Activated CD4-positive, alpha-beta T cell treated with anti-CD3 and anti-CD28 coated beads, Interleukin-2, amount 50 U/mL, for 4 hours (primary cell): Measurements from ENCODE around the gene FSTL4.

Experiments used
- DNase-seq, 2 experiments: peaks; one replicate each; pipeline ENCODE4 v3.0.0-alpha.2; 2020

The FSTL4 gene

GRCh38 chr5:133381041-133381440, 231.3 kb downstream of the FSTL4 start:
- no peak for DNase-seq

DNA sequence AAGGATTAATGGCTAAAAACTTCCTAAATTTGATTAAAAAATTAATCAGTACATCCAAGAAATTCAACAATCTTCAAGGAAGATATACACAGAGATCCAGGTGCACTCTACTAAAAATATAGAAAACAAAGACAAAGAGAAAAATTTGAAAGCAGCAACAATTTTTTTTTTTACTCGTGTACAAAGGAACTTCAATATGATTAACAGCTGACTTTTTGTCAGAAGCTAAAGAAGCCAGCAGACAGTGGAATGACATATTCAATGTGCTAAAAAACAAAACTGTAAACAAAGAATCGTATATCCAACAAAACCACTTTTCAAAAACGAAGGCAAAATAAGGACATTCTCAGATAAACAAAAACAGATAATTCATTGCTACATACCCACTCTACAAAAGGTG, 234.6 kb downstream of the FSTL4 start:
- no peak for DNase-seq

GRCh38 chr5:133376986-133377385, 235.4 kb downstream of the FSTL4 start:
- no peak for DNase-seq

GRCh38 chr5:133373121-133373870, 239.0 kb downstream of the FSTL4 start:
- no peak for DNase-seq

DNA sequence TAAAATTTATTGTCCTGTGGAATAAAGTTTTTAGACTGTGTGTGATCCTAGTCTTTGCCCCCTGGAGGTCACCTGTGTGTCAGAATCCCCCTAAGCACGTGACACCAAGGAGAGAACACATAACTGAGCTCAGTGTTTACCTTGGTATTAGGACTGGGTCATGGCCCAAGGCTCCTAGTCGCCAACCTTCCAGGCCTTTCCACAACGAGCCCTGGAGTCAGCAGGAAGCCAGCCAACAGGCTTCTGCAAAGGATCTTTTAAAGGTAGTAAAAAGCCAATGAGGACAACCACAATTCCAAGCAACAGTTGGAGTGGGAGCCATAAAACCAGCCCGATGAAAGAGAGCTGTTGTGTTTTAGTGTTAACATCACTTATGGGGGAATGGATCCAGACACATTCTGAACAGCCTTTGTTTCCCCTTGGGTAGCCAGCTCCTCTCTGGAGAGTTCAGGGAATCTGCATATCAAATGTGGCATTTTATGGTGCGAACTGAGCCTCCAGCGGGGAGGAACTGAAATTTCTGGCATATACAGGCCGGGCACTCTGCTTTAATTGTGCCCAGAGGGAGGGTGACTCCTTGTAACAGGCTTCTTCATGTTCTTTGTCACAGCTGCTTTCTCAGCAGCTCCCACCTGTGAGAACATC, 239.9 kb downstream of the FSTL4 start:
- DNase-seq = no peak

DNA sequence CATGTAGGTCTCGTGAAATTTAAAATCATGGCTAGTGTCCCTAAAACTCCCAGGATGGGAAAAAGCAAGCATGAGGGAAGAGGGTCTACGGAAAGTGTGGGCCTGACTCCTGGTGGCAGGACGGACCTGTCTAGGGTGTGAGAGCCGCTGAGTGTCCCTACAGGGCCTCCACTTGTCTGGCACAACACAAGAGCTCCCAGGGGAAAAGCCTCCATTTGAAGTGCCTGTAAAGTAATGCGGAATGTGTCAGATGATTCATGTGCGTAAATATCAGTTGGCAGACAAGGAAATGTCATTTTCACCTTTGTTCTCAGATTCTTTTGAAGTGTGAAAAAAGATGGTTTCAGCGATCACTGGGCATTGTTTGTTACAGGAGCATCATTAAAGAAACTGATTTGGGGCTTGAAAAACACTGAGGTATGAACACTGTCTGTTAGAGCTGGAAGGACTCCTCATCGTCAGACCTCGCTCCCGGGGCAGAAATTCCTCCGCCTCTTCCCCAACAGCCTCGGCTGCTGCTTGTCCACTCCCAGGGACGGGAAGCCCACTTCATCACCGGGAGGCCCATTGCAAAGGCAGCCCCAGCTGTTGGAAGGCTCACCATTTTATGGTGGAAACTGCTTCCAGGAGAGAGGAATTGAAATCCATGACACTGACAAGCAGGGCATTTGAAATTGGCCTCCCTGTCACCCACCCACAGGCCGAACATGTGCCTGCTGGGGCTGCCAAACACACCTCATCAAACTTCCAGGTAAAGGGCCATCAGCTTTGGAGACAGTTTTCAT, 240.8 kb downstream of the FSTL4 start:
- no peak for DNase-seq

- no peak for DNase-seq
Observed at GRCh38 chr5:133370904-133371303, 241.4 kb downstream of the FSTL4 start.

- no peak for DNase-seq
Observed at GRCh38 chr5:133370036-133370831, 242.1 kb downstream of the FSTL4 start.

- DNase-seq = no peak
Observed at GRCh38 chr5:133368916-133369783, 243.2 kb downstream of the FSTL4 start.

GRCh38 chr5:133367984-133368383, 244.4 kb downstream of the FSTL4 start:
- DNase-seq = no peak

GRCh38 chr5:133367071-133367786, 245.1 kb downstream of the FSTL4 start:
- DNase-seq = no peak

GRCh38 chr5:133366438-133366837, 245.9 kb downstream of the FSTL4 start:
- no peak for DNase-seq

DNA sequence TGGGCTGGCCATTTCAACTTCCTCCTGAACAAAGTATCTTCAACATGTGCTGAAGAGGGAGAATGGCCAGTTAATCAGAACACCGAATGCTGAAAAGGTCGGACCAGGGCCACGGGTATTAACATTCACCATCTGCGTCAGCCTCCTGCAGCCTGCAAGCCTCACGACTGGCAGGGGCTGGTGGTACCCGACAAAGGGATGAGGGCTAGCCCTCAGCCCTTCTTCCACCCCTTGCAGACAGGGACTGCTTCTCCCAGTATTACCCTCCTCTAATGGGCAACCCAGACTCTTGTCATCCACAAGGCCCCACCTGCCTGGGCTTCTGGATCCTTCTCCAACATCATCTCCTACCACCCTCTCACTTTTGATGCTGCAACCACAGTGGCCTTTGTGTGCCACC, 246.6 kb downstream of the FSTL4 start:
- DNase-seq = no peak

DNA sequence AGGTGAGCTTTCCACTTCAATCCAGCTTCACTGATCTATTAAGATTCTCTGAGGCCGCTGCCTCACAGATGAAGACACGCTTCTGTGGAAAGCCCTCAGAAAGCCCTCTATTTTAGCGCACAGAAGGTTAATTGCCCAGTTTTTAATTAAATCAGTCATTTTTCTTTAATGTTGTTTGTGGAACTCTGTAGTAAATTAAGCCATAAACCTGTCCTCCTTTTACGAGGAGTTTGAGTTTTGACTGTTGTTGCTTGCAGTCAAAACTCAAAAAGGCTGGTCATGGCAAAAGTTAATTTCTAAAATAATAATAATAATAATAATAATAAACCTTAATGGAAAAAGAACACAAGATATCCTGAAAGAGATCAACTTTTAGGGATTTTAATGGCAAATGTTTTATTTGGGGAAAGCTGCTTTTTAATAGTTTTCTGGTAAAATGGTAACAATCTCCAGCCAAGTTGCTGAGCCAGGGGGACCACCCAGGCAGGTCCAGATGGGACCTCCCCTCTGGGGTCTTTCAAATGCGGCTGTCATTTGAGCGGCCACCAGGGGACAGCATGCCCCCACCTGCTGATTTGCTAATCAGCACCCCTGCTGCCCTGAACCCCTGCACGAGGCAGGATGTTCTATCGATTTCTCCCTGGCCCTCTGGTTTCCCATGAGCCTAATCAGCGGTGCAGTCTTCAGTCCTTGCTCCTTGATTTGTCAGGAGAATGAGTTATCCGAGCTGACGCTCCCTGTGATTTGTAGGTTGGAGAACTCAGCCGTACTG, 247.2 kb downstream of the FSTL4 start:
- no peak for DNase-seq

GRCh38 chr5:133363807-133364587, 248.3 kb downstream of the FSTL4 start:
- no peak for DNase-seq

DNA sequence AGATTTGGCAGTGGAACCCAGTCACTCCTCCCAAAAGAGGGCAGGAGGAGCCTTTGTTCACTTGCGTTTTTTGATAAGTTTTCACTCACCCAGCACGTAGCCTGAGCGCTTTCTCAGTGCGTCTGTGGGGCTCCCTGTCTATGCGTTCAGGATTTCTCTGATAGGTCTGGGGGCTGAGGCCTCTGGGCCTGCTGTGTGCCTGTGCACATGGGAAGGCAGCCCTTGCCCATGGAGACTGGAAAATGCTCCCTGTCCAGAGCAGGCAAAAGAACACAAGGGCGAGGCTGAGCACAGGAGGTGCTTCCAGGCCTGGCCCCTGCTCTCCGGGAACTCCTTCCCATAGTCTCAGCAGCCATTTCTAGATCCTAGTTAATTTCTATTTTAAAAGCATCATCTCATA, 249.9 kb downstream of the FSTL4 start:
- DNase-seq = no peak

- no peak for DNase-seq
Observed at GRCh38 chr5:133361922-133362321, 250.4 kb downstream of the FSTL4 start.

DNA sequence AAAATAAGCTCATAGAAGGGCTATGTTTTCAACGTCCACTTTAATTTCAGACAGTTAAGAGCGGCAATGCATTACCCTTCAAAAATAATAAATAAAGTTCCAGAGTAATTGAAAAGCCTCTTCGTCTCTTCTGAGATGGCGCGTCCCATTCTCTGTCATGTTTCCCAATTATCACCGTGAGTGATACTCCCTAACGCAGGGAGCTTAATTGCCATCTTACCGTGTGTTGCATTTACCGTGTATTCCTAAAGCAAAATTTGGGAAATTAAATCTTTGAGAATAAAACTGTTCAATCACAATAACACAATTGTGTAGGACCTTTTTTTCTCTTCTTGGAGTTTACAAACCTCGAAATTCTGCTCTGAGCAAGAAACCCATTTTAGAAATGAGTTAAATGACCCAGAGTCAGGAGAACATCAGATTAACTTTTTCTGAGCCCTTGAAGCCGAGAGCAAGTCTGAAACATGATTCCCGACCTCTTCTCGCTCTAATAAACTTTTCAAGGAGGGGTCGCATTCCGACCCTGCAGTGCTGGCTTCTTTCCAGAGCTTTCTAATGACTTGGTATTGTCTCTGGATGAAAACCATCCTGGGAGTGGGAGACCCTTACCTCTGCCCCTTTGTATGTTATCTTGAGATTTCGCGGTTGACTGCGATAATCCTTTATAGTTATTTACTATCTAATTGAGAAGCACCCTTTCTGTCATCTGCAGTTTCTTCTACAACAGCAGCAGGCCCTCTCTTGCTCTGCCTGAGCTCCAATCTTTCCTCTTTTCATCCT, 251.5 kb downstream of the FSTL4 start:
- DNase-seq = no peak

- no peak for DNase-seq
Observed at GRCh38 chr5:133359861-133360260, 252.5 kb downstream of the FSTL4 start.
